GM21786 (cell line): ENCODE measurements around the gene CLCN3.
A peak's percentile ranks its signal among the peaks of the same experiment; 100 is the strongest.
"Not testable (repeated sequence)": the region's sequence is repeated elsewhere in the genome, so short reads cannot be mapped to it uniquely, and the experiment has no call there.

Experiments used
- ATAC-seq: cut with Tn5 transposase; IDR thresholded peaks from one replicate; pipeline ENCODE4 v1.9.1; 2021; ENCODE audit not compliant: unreplicated experiment

The CLCN3 gene

DNA sequence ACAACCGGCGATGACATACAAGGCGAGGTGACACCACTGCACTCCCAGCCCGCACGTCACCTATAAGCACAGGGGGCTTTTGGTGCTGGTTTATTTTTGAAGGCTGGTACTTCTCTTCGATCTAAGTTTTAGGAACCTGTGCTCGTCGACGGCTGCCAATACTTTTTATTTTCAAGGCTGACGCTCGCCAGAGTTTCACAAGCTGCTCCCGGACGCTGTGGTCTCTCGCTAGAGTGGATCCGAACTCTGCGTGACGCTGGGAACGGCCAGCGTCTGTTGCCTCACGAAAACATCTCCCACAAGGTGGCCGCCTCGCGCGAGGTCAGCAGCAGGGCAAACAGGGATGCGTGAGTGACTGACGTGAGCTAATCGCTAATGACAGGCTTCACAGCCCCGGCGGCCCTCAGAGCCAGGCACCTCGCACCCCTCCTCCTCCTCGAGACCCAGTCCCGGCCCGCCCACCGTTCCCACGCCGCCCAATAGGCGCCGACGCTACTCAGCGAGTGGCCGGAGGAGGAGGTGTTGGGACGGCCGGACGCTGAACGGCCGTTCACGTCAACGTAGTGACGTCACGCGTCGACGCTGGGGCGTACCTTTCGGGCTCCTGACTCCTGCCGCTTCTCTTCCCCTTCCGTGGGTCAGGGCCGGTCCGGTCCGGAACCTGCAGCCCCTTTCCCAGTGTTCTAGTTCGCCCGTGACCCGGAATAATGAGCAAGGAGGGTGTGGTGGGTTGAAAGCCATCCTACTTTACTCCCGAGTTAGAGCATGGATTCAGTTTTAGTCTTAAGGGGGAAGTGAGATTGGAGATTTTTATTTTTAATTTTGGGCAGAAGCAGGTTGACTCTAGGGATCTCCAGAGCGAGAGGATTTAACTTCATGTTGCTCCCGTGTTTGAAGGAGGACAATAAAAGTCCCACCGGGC, at the start of gene CLCN3:
Gene CLCN3 (plus strand): TSS at position 621 of the 922 bp plus-strand sequence. CDS start 15,351 bp downstream, outside the sequence.
- peak; percentile 91 for ATAC-seq

DNA sequence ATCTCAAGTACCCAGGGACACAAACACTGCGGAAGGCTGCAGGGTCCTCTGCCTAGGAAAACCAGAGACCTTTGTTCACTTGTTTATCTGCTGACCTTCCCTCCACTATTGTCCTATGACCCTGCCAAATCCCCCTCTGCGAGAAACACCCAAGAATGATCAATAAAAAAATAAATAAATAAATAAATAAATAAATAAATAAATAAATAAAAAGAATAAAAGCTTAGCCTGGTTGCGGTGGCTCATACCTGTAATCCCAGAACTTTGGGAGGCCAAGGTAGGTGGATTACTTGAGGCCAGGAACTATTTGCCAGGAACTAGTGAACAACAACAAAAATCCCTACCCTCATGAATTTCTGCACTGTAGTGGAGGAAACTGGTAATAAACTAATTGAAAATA, 49.4 kb upstream of the CLCN3 start:
- ATAC-seq, result not testable (repeated sequence)

DNA sequence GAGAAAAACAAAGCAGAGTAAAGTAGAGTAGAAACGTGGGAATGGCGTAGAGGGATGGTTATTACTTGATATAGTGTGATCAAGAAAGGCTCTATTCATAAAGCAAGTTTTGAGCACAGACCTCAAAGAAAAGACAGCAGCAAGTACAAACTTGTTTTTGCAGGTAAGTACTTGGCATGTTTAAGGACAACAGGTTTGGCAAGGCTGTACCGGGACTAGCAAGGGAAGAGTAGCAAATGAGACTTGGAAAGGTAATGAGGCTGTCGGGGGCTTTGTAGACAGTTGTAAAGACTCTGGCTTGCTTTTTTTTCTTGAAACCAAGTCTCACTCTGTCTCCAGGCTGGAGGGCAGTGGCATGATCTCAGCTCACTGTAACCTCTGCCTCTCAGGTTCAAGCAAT, 48.9 kb upstream of the CLCN3 start:
- no peak for ATAC-seq

DNA sequence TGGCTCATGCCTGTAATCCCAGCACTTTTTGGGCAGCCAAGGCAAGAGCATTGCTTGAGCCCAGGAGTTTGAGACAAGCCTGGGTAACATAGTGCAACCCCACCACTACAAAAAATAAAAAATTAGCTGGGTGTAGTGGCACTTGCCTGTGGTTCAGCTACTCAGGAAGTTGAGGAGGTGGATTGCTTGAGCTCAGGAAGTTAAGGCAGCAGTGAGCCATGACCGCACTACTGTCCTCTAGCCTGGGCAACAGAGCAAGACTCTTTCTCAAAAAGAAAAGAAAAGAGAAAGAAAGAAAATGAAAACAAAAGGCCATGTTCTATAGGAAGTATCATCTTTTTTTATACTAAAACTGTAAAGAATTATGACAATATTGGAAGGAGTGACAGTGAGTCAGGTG, 46.5 kb upstream of the CLCN3 start:
- ATAC-seq, result no peak

DNA sequence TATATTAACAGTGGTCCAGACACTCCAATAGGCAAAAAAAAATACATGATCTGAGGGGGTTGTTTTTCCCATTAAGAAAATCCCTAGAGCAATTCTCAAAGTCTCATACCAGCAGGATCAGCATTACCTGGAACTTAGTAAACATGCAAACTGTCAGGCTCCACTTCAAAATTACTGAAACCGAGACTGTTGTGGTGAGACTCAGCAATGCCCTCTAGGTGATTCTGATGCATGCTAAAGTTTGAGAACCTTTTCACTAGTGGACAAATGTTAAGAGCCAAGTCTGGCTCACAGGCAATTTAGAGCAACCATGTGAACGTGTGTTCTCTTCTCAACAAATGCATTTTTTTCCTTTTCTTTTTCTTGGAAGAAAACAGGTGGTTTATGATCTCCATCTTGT, 38.2 kb upstream of the CLCN3 start:
- ATAC-seq, result peak; percentile 98

DNA sequence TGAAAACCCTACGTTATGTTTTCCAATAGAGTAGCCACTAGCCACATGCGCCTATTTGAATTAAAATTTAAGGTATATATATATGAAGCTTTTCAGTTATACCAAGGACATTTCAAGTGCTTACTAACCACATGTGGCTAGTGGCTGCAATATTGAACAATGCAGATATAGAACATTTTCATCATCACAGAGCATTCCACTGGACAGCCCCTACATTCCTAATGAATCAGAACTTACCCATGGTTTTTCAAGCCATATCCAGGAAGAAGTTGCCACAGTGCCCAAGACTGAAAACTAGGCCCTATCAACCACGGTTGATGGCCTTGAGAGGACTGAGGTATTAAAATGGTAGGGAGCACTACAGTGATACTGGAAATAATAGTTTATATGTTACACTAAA, 37.7 kb upstream of the CLCN3 start:
- ATAC-seq, result no peak

DNA sequence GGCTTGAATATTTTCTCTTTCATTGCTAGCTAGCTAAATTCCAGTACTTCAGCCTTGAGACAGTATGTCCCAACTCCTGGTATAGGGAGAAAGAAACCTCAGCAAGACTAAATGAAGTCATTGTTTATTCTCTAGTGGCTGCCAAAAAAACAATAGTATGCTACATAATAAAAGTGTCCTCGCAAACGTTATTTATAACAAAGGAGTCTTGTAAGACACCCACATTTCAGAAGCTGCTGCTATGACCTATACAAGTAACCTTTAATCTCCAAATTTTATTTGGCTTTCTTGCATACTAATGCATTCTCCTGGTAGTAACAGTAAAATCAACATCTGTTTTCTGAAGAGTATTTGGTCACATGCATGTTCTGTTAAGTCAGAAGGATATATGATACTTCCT, 36.8 kb upstream of the CLCN3 start:
- ATAC-seq, result no peak

DNA sequence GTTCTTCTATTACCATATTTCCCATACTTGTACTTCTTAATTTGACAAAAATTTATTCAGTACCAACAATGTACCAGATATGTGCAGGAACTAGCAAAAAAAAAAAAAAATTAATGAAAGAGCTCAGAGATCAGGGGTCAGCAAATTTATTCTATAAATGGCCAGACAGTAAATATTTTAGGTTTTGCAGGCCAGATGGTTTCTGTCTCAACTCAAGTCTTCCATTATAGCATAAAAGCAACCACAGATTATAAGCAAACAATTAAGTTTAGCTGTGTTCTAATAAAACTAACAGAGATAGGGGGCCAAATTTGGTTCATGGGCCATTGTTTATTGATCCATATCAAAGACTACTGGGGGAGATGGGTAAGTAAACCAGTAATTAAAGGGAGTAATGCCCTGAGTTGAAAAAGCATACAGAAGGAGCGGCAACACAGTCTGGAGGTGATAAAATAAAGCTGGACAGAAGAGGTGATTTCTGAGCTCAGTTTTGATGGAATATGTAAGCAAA, 27.3 kb upstream of the CLCN3 start:
- no peak for ATAC-seq

DNA sequence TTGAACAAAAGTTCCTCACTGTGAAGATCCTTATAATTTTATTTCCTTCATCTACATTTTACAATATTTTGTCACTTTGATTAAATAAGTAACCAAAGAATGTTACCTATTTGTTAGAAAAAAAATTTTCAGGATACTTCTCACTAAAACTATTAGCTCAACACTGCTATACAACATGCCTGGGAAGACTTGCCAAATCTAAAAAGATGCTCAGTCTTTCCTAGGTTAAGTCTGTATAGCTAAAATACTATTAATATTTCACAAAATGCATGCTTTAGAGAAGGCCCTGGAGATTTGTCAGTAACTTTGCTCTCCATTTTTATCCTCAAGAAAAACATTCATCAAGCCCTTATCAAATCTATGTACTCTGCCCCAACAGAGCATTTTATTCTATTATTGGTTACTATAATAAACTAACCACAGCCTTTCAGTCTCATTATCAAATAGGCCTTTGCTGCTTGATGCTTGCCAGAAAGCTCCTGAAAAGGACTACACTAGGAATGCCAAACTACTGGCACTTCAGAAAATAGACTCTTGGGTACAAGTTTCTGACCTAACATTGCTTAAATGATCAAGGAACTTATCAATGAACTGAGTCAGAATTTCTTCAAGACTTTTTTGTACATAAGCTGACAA, 25.7 kb upstream of the CLCN3 start:
- no peak for ATAC-seq

DNA sequence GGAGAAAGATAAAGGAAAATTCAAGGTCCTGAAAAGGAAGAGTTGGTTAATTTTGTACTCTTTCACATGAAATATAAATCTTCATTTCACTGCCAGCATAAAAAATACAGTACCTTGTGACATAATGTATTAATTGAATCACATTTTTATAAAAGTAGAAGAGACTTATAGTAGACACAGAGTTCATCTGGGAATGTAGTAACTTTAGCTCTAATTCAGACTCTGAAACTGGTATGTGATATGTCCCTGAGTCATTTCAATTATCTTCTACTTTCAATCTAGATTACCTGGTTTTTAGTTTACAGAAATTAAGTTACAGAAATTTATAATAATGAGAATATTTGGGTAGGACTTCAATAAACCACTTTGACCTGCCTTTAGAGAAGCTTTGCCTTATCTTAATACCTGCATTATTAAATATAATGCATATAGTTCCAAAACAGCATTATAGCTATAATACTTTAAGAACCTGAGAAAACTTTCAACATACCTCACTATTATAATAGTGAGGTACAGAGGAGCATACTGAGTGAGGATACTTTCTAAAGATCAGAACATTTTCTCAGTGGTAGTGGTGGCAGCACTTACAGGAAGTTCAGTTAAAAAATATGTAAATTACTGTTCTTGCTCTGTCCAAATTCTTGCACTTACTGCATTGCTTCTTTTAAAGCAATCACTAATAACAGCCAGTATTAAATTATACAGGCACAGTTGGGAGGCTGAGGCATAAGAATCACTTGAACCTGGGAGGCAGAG, 19.2 kb upstream of the CLCN3 start:
- no peak for ATAC-seq

DNA sequence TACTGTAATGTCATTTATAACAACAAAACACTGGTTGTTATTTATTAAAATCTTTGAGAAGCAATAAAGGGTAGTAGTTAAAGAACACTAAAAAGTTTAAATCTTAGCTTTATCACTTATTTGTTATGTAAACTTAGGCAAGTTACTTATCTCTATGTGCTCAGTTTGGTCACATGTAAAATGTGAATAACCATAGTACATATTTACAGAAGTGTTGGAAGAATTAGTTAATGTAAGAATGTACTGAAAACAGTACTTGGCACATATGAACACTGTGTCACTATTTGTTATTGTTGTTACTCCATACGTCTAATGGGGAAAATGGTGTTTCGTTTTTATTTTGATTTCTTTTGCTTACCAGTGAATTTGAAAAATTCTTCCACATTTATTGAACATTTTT, 17.1 kb upstream of the CLCN3 start:
- ATAC-seq, result no peak

DNA sequence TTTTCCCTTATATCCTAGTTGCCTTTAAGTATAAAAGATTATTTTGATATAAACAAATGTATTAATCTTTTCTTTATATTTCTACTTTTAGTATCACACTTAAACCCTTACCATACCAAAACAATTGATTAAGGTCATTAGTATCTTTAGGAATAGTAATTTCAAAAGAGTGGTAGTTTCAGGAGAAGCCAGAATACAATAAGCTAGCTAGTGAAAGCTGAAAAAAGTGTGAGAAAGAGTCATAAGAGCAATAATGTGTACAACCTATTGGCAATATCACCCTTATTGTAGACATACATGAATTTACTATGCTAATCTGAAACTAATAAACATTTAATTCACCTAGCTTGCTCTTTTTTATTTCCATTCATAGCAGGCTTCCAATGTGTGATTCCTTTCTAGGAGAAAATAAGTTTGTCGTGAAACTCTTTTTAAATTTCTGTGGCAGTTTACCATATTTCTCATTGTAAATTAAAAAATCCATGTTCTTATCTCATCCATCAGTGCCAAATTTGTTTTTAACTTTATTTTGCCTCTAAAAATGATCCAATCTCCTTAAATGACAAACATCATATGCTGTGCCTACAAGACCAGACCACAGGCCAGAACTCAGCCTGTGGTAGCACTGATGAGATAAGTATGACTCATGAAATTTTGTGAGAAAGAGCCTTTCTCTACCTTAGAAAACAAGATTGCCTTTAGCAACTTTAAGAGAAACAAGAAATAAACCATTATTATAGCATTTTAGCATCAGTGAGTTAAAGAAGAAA, 16.1 kb upstream of the CLCN3 start:
- peak; percentile 86 for ATAC-seq

DNA sequence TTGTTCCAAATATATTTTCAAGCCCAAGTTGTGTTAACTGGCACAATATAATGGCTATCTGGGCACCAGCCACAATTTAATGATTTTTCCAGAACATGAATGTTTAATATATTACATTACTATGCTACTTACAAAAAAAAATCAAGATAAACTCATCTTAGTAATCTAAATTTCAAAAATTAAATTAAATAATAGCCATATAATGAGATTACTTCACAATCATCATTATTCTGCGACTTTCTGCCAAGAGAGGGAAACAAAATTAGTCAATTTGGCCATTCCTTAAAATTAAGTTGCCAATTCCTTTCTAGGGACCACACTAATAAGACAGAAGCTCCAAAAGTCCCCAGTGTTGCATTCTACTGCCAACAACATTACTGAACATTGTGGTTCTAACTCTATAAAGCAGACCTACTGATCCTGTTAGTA, 15.5 kb upstream of the CLCN3 start:
- ATAC-seq, result no peak

DNA sequence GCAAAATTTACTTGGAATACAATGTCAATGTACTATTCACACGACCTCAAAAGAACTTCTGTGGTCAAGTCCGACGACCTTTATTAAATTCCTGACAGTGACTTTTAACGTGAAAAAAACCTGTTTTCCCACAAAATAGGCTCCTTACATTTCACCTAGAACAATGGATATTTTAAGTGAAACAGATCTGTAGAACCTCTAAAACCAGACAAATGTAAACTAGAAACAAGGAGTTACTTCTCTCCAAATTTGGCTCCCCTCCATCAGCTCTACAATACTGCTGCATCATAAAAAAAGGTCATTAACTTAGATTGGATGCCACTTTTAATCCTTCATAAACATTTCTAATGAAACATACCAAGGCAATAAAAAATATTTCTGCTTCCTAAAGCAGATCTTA, 9.2 kb upstream of the CLCN3 start:
- no peak for ATAC-seq

DNA sequence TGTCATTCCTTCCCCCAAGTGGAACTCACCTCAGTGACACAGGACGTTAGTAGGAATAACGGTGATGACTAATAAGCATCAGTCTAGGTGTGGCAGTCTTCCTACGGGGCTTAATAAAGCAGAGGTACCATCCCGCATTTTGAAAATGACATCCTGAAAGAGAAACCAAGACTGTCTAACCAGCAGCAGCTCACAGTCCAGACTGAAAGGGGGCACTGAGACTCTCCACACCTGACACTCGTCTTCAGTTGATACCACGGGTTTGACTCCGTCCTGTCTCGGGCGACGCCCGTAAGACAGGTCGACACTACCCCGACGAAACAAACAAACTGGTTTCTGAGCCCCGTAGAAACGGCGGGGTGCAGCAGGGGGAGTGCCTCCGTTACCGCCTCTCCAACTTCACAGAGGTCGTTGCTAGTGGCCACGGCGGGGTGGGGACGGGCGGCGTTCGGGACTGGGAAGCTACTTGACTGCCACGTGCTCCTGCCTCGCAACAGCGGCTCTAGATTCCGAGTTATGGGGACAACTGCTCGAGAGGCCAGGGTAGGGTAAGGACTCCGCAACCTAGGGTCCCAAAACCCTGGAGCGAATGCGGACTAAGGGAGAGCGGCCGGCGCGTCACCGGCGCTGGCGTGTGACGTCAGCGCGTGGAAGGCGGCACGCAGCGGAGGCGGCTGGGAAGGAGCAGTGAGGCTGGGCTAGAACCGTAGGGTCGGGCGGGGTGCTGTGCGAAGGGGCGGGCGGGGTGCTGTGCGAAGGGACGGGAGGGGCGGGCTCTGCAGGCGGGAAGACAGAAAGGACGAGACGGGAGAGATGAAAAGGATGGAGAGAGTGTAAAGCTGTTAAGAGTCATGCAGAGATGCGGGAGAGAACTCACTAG, 8.1 kb upstream of the CLCN3 start, which contains the start of gene NEK1:
Gene NEK1 (minus strand): TSS at position 593 of the 880 bp plus-strand sequence. CDS start 9,953 bp downstream, outside the sequence.
- peak; percentile 93 for ATAC-seq

DNA sequence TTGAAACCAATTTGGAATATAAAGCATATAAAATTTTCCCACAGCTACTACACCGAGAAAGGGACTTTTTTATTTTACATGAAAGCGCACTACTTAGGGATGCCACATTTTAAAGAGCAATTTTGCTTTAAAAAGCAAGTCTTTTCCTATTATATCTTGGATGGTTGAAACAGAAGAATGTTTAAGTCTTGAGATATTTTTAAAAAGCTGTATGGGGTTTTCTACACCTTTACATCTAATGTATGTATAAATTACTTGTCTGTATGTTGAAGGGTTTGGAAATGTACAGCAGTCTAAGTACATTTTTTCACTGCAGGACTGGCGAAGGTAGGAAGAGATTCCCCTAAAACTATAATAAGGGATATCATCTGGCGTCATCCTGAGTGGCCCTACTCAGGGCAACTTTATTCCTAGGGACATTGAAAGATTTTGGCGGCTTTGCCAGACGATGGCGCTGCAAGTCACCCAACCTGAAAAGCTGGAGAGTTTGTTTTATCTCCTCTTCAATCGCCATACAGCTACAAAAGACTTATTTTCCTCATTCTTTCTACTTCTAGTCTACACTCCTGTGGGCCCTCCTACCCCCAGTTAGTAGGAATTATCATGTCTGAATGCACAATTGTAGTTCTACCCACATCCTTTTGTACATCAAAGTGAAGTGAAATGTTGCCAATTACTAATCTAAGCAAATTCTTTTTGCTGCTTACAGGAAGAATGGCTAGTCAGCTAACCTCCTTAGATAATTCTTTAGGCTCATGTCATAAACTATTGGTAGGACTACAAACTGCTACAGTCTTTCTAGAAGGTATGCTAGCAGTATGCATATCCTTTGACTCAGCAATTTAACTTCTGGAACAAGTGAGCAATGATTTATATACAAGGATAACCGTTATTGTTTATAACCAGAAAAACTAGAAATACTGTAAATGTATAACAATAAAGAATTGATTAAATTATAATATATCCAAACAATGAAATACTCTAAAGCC, 7.2 kb upstream of the CLCN3 start:
- peak; percentile 44 for ATAC-seq

DNA sequence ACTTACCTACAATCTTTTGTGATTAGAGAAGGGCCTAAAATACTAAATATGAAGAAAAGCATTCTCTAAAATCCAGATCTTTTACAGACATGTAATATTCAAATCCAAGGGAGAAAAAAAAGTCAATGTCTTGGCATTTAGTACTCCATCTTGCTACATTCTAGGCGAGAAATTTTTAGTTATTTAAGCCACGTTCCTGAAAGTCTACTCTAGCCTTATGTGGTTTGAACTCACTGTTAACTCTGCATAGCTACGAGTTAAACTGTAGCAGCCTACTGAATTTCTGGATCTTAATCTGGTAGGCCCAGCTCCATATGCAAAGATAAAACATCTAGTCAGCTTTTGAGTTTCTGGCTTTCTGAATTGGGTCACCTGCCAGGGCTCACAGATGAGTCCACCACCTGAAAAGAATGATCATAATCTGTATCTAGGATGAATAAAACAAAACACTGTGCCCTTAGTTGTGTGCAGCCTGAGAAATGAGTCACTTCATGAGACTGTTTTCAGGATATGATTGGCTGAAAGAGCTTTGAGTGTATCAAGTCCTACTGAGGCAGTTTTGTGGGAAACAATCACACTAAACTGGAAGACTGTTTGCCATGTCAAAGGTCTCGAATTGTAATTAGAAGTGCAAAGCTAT, 4.8 kb upstream of the CLCN3 start:
- ATAC-seq, result no peak

DNA sequence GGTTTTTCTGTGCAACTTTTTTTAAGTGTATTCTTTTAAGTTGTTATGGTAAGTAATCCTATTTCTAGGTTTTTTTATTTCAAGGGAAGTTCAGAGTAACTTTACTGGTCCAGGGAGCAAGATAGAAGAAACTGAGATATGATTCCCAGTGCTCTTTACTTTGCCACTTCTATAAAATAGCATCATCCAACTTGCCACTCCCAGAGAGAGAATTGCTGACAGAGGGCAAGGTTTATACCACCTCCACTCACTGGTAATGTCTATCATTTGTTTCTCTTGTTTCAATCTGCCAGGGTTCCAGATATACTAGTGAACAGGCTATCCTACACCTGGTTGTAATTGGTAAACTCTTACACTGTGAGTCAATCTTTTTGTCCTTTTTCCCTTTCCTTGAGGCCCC, 3.5 kb upstream of the CLCN3 start:
- ATAC-seq, result no peak
